Neural crest cell (in vitro differentiated cells): ENCODE measurements around the gene ALCAM. TPM values are rescaled to one million over a fixed set of nuclear protein-coding genes. Genes with fewer than 3 reads are reported as not detected.

Experiments used
- DNase-seq: peaks from one replicate; pipeline ENCODE4 v3.0.0; 2021; ENCODE audit warnings: low read depth, mixed read lengths, low spot score
- H3K27ac Mint-ChIP-seq: one replicate; pipeline ENCODE4 v1.8.0; 2021; ENCODE audit warnings: mild to moderate bottlenecking, mixed read lengths; ENCODE audit not compliant: unreplicated experiment
- H3K27me3 Mint-ChIP-seq: 2 replicates; pipeline ENCODE4 v1.8.0; 2021; ENCODE audit warnings: low read depth, mild to moderate bottlenecking, mixed read lengths
- H3K36me3 Mint-ChIP-seq: 2 replicates; pipeline ENCODE4 v1.8.0; 2021; ENCODE audit warnings: low read depth, mild to moderate bottlenecking, mixed read lengths
- H3K4me1 Mint-ChIP-seq: 2 replicates; pipeline ENCODE4 v1.8.0; 2021; ENCODE audit warnings: mixed read lengths
- H3K4me3 Mint-ChIP-seq: one replicate; pipeline ENCODE4 v1.8.0; 2021; ENCODE audit warnings: mild to moderate bottlenecking, mixed read lengths
- H3K9me3 Mint-ChIP-seq: 2 replicates; pipeline ENCODE4 v1.8.0; 2021; ENCODE audit warnings: mixed read lengths
- total RNA-seq: library from RNA; stranded (reverse); gene quantifications from 2 replicates; pipeline ENCODE4 v1.2.1, GENCODE V29; 2021
- TF ChIP-seq, protein P1 (sequence below): fragments of 200-600 bp; sonication (generic); conservative IDR thresholded peaks from 2 replicates; pipeline ENCODE4 v1.5.0; 2021; ENCODE audit warnings: antibody characterized with exemption, mild to moderate bottlenecking

Gene ALCAM
- total RNA-seq, 1 donor from 2014 or later, result 8.7 TPM

DNA sequence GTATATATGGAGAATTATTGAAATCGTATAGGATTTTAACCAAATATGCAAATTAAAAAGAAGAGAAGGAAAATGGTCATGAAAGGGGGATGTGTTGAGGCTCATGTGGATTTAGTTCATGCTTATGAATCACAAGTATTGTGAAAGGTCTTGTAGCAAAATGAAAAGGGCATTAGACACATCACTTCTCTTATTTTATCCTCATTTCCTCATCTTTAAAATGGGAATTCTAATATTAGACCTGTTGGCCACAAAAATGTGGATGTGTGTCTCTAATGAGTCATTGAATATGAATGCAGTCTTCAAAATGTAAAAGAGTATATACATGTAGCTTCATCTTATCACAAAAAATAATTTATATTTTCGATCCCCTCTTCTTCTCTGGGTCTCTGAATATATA lies 14.9 kb upstream of the ALCAM start:
- peaks cover 22% of the 10 kb centered on the region for H3K27me3 Mint-ChIP-seq
- TF ChIP-seq, protein P1, sequence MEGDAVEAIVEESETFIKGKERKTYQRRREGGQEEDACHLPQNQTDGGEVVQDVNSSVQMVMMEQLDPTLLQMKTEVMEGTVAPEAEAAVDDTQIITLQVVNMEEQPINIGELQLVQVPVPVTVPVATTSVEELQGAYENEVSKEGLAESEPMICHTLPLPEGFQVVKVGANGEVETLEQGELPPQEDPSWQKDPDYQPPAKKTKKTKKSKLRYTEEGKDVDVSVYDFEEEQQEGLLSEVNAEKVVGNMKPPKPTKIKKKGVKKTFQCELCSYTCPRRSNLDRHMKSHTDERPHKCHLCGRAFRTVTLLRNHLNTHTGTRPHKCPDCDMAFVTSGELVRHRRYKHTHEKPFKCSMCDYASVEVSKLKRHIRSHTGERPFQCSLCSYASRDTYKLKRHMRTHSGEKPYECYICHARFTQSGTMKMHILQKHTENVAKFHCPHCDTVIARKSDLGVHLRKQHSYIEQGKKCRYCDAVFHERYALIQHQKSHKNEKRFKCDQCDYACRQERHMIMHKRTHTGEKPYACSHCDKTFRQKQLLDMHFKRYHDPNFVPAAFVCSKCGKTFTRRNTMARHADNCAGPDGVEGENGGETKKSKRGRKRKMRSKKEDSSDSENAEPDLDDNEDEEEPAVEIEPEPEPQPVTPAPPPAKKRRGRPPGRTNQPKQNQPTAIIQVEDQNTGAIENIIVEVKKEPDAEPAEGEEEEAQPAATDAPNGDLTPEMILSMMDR, result no peak
- H3K27ac Mint-ChIP-seq, result no peak overlapping the region
- no peaks in the 10 kb centered on the region for H3K36me3 Mint-ChIP-seq
- DNase-seq, result no peak
- H3K4me3 Mint-ChIP-seq, result no peak overlapping the region
- H3K4me1 Mint-ChIP-seq, result peaks cover 27% of the 10 kb centered on the region
- no peaks in the 10 kb centered on the region for H3K9me3 Mint-ChIP-seq

DNA sequence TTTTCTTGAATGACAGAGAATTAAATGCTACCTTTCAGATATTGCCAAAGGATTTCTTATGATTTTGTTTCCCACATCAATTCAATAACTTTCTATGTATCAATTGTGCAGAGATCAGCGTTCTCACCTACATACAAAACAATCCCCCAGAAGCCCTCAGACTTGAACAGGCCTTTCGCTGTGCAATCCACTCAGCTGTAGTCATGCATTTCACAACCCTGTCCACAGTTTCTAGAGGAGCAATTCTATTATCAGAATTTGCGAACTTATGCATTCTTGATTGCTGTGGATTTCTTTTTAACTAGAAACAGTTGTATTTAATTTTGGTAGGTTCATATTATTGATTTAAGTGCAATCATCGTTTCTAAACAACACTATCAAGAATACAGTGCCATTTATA lies 13.7 kb upstream of the ALCAM start:
- DNase-seq, result no peak
- no peak overlapping the region for H3K27ac Mint-ChIP-seq
- peaks cover 27% of the 10 kb centered on the region for H3K4me1 Mint-ChIP-seq
- no peaks in the 10 kb centered on the region for H3K9me3 Mint-ChIP-seq
- H3K36me3 Mint-ChIP-seq, result no peaks in the 10 kb centered on the region
- TF ChIP-seq, protein P1, result no peak
- peaks cover 22% of the 10 kb centered on the region for H3K27me3 Mint-ChIP-seq
- H3K4me3 Mint-ChIP-seq, result peak overlapping the region; percentile 21

DNA sequence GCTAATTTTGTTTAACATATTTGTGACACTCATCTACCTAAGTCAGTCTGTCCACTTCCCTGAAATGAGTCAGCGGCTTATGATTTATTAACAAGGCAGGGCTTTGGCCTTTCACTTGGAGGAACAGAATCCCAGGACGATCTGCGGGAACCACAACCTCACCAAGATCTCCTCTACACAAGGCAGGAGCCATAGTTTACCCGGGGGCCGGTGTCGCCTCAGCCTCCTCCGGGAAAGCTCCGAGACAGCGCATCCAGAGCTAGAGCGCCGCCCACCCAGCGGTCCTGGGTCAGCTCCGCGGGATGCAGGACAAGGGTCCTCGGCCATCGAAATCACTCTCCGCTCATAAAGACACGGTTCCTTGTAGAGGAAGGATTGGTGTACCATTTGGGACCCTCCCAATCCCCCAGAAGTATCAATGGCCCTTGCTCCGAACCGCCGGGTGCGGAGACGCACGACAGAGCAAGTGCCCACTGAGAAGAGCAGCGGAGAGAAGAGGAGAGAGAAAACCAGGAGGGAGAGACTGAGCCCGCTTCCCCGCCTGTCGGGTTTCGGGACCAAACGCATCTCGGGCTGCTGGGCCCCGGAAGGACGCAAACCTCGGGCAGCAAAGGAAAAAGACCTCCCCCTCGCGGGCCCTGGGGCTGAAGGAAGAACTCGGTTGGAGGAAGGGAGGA lies 13.1 kb upstream of the ALCAM start:
- H3K36me3 Mint-ChIP-seq, result no peaks in the 10 kb centered on the region
- H3K27ac Mint-ChIP-seq, result peak overlapping the region; percentile 65
- peaks cover 22% of the 10 kb centered on the region for H3K27me3 Mint-ChIP-seq
- TF ChIP-seq, protein P1, result no peak
- peak; percentile 30 for DNase-seq
- H3K4me1 Mint-ChIP-seq, result peaks cover 27% of the 10 kb centered on the region
- no peaks in the 10 kb centered on the region for H3K9me3 Mint-ChIP-seq
- peak overlapping the region; percentile 89 for H3K4me3 Mint-ChIP-seq

DNA sequence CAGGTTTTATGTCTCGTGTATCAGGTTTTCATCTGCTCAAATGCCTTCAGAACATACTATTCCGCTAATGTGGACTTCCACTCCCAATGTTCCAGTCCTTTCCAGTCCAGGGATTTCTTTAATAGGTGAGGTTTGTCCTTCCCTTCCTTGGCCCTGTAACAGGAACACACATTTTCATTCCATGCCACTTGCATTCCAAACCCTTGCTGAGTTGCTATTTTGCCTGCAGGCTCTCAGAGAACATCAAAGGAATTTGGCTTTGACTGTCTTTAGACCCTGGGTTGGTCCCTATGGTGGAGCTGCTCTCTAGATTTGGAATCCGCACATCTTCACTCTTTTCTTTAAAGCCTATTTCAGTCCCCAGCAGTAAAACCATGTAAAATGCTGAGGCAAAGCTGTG lies 12.3 kb upstream of the ALCAM start:
- H3K27ac Mint-ChIP-seq, result peak overlapping the region; percentile 47
- DNase-seq, result no peak
- no peaks in the 10 kb centered on the region for H3K36me3 Mint-ChIP-seq
- H3K27me3 Mint-ChIP-seq, result peaks cover 22% of the 10 kb centered on the region
- TF ChIP-seq, protein P1, result no peak
- peak overlapping the region; percentile 89 for H3K4me3 Mint-ChIP-seq
- no peaks in the 10 kb centered on the region for H3K9me3 Mint-ChIP-seq
- H3K4me1 Mint-ChIP-seq, result peaks cover 27% of the 10 kb centered on the region

DNA sequence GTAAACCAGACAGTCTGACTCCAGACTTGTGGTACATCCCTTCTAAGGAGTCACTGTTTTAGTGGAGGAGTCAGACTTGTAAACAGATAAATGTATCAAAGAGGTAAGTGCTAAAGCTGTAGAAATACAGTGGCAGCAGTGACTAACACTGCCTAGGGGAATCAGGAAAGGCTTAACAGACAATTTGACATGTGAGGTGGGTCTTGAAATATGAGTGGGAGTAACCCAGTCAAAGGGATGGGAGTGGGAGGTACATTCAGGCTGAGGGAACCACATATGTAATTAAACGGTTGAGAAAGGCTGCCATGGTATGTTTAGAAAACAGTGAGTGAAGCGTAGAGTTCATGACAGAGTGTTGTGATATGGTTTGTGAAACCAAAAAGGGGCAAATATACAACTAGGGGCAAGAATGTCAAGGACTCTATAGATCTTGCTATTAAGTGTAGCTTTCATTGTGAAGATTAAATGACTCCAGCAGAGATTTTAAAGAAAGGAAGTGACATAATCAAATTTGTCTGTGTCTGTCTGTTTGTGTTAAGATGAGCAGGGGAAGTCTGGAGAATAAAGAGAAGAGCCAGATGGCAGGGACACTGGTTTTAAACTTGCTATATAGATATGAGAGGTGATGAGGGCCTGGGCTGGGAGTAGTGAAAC lies 11.2 kb upstream of the ALCAM start:
- no peaks in the 10 kb centered on the region for H3K9me3 Mint-ChIP-seq
- no peak for DNase-seq
- peaks cover 27% of the 10 kb centered on the region for H3K4me1 Mint-ChIP-seq
- H3K4me3 Mint-ChIP-seq, result peak overlapping the region; percentile 1
- H3K27me3 Mint-ChIP-seq, result peaks cover 22% of the 10 kb centered on the region
- H3K27ac Mint-ChIP-seq, result no peak overlapping the region
- no peaks in the 10 kb centered on the region for H3K36me3 Mint-ChIP-seq
- TF ChIP-seq, protein P1, result no peak
